ENCODE measurements around the gene ITGA3.
"Not testable (repeated sequence)": the region's sequence is repeated elsewhere in the genome, so short reads cannot be mapped to it uniquely, and the experiment has no call there.

Gene ITGA3

GRCh38 chr17:50034498-50035364 lies 21.2 kb upstream of the ITGA3 start:
- H3K4me3 ChIP-seq (ENCODE audit: low read depth, low read length) = no peak overlapping the region

DNA sequence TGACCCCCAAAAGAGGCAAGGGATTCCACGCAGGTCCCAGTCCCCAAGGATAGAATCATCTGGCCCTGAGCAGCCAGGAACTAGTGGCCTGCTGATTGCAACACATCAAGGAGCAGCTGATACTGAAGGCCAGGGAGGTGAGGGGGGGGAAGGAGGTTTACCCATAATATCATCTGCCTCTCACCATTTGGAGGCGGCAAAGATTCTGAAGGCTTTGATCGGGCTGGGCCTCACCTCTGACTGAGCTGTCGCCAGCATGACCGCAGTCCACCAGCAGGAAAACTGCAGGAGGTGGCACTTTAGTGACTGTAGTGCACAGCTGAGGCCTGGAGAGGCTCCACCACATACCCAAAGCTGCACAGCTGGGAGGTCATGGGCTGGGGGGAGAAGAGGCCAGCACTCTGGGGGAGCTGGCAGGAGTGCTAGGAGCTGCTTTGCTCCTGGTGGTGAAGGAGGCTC lies 20.5 kb upstream of the ITGA3 start:
- no peak overlapping the region for H3K4me3 ChIP-seq (ENCODE audit: low read depth, low read length)

DNA sequence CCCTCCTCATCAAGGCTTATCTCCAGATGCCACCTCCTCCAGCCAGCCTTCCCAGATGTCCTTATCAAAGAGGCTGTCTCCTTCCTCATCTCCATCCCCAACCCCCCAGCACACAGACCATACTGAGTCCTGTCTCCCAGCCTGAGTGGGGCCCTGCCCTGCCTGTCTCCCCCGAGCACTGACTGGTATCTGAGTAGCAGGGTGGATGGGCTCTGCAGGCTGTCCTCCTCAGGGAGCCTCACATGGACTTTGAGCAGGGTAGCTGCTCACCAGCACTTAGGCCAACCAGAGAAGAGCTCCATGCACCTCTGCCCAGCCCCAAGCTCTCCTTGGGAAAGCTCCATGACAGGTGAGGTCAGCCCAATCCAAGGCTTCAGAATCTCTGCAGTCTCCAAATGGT lies 20.0 kb upstream of the ITGA3 start:
- no peak overlapping the region for H3K4me3 ChIP-seq (ENCODE audit: low read depth, low read length)

GRCh38 chr17:50036455-50037261 lies 19.3 kb upstream of the ITGA3 start:
- no peak overlapping the region for H3K4me3 ChIP-seq (ENCODE audit: low read depth, low read length)

GRCh38 chr17:50037321-50038107 lies 18.4 kb upstream of the ITGA3 start:
- no peak overlapping the region for H3K4me3 ChIP-seq (ENCODE audit: low read depth, low read length)

DNA sequence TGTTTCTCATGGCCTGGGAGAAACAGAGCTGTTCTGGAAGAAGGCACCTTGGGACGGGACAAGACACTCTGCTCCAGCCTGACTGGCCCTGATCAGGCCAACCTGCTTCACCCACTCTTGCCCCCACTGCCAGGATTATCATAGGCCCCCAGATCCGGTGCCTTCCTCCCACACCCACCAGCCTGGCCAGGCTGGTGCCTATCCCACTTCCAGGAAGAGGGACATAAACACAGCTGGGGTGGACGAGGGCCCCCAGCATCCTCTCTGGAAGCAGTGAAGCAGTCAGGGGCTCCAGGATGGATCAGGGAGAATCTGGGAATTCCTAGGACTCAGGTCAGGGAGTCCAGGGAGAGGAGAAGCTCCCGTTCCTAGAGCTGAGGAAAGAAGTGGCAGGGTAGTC lies 16.9 kb upstream of the ITGA3 start:
- no peak overlapping the region for H3K4me3 ChIP-seq (ENCODE audit: low read depth, low read length)

DNA sequence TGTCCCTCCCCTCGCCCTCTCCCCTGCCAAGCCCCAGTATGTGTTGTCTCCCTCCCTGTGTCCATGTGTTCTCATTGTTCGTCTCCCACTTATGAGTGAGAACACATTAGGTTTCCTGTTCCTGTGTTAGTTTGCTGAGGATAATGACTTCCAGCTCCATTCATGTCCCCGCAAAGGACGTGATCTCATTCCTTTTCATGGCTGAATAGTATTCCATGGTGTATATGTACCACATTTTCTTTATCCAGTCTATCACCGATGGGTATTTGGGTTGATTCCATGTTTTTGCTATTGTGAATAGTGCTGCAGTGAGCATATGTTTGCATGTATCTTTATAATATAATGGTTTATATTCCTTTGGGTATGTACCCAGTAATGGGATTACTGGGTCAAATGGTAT lies 15.4 kb upstream of the ITGA3 start:
- not testable (repeated sequence) for H3K4me3 ChIP-seq (ENCODE audit: low read depth, low read length)

DNA sequence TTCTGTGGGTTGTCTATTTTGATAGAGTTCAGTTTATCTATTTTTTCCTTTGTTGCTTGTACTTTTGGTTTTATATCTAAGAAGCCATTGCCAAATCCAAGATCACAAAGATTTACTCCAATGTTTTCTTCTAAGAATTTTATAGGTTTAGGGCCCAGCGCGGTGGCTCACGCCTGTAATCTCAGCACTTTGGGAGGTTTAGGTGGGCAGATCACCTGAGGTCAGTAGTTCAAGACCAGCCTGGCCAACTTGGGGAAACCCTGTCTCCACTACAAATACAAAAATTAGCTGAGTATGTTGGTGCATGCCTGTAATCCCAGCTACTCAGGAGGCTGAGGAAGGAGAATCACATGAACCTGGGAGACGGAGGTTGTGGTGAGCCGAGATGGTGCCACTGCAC lies 13.7 kb upstream of the ITGA3 start:
- H3K4me3 ChIP-seq (ENCODE audit: low read depth, low read length) = no peak overlapping the region

GRCh38 chr17:50043290-50044148 lies 12.4 kb upstream of the ITGA3 start:
- H3K4me3 ChIP-seq (ENCODE audit: low read depth, low read length) = no peak overlapping the region

- no peak overlapping the region for H3K4me3 ChIP-seq (ENCODE audit: low read depth, low read length)
Observed at GRCh38 chr17:50044483-50044882, 11.4 kb upstream of the ITGA3 start.

GRCh38 chr17:50045154-50045553 lies 10.8 kb upstream of the ITGA3 start:
- H3K4me3 ChIP-seq (ENCODE audit: low read depth, low read length) = no peak overlapping the region

DNA sequence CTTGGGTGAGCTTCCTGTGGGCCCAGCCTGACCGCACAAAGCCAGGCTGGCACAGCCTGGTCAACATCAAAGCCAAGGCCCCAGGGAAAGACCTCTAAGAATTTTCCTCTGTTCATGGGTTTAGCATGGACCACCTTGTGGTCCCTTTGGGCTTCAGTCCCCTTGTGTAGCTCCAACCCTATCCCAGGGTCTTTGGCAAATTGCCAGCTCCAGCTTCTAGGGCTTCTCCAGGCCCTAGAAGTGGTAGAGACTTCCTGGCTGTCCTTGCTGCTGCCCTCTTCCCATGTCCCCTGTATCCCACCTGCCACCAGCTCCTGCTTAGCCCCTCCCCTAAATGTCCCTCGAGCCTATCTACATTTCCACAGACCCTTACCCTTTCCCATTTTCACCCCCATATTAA lies 9.7 kb upstream of the ITGA3 start:
- no peak overlapping the region for H3K4me3 ChIP-seq (ENCODE audit: low read depth, low read length)

- H3K4me3 ChIP-seq (ENCODE audit: low read depth, low read length) = no peak overlapping the region
Observed at GRCh38 chr17:50046667-50047066, 9.2 kb upstream of the ITGA3 start.

GRCh38 chr17:50047083-50047482 lies 8.8 kb upstream of the ITGA3 start:
- H3K4me3 ChIP-seq (ENCODE audit: low read depth, low read length) = no peak overlapping the region

DNA sequence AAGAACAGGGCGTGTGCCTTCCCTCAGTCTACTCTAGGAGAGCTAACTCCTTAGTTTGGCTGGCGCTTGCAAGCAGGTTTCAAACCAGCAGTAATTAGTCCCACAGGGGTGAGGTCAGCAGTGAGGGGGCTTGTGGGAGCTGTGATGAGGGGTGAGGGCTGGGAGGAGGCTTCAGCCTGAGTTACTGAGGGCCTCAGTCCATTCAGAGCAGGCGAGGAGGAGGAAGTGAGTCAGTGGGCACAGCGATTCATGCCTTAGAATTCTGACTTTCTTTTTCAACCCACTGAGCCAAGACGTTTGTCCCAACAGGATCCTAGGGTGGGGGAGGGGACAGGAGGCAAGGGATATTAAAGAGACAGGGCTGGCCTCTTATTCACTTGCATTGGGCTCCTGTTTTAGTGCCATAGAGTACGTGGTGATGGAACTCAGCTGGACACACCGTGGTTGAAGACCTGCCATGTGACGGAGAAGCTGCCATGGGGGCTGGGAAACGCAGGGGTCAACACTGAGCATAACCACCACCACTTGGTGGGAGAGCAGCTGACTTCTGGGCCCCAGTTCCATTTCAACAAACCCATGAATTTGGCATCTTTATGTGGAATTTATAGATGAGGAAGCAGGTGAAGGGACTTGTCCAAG lies 8.3 kb upstream of the ITGA3 start:
- no peak overlapping the region for H3K4me3 ChIP-seq (ENCODE audit: low read depth, low read length)

DNA sequence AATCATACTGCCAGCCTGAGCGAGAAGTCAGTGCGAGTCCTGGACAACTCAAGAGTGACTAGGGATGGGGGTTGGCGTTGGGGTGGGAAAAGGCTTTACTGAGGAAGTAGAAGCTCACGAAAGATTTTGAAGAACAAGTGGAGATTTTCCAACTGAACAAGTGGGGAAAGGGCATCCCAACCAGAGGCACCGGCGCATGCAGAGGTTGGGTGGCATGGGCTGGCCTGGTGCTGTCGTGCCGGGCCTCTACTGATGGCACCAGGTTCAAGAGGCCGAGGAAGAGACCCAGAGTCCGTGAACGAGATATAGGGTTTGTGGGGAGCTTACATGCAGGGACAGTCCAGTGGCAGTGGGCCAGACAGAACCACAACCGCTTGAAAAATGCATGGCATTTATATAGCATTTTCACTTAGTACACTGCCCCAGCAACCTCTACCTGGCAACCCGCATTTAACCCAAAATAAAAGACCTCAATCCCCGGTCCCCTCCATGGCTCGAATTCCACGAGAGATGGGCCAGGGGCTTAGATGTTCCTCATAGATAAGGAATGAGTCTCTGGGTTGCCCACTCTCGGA lies 7.7 kb upstream of the ITGA3 start:
- no peak overlapping the region for H3K4me3 ChIP-seq (ENCODE audit: low read depth, low read length)

- no peak overlapping the region for H3K4me3 ChIP-seq (ENCODE audit: low read depth, low read length)
Observed at GRCh38 chr17:50048988-50049387, 6.9 kb upstream of the ITGA3 start.

GRCh38 chr17:50049636-50050035 lies 6.3 kb upstream of the ITGA3 start:
- no peak overlapping the region for H3K4me3 ChIP-seq (ENCODE audit: low read depth, low read length)

GRCh38 chr17:50050431-50051032 lies 5.4 kb upstream of the ITGA3 start:
- no peak overlapping the region for H3K4me3 ChIP-seq (ENCODE audit: low read depth, low read length)

Measured in iPS-11a (cell line).